Prostate gland (tissue), 1 donor: ENCODE data around the gene C2orf68.

ENCODE experiments used
- POLR2A ChIP-seq: fragments of 450-650 bp; IDR thresholded peaks from one replicate; pipeline ENCODE4 v1.6.1; 2016; ENCODE audit warnings: antibody characterized with exemption, mild to moderate bottlenecking
- POLR2AphosphoS5 ChIP-seq: sonication (generic); formaldehyde crosslinking; IDR thresholded peaks from one replicate; pipeline ENCODE4 v1.6.1; 2017; ENCODE audit warnings: antibody characterized with exemption

DNA sequence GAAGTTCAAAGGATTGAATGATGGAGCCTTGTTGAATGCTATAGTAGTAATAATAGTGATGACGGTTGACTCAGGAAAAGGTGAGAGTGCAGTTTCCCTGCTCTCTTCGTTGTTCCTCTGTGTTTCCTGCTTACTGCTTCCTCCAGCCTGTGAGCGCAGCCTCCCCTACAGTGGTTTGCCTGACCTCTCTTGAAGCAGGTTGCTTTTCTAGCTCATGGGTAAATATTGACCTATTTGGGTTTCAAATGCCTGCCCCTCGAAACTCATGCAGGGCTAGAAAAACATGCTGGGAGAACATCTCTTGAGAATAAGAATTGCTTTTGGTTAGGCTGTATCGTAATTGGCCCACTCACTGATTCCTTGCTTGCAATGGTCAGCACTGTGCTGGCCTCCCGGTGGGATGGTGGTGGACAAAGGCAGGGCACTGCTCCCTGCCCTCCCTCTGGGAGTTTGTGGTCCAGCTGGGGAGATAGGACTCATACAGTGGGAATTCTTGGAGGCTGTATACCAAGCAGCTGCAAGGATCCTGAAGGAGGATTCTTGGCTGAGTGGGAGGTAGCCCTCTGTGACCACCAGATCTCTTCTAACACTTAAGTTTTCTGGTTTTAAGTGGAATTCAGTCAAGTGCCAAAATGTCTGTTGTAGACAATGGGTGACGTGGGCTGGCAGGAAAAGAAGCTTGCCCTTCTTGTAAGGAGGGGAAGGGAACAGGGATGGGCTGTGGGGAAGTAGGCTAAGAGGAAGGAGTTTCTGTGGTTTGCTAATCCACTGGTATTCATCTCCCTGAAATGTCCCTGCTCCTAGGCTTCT is 21.7 kb downstream of the C2orf68 start:
- no peak for TF ChIP-seq POLR2AphosphoS5
- TF ChIP-seq POLR2A = no peak
